H1 (cell line): Measurements from ENCODE around the gene CGNL1. TPM values are rescaled to one million over a fixed set of nuclear protein-coding genes. Genes with fewer than 3 reads are reported as not detected.

ENCODE experiments used
- CTCF ChIA-PET: fragments of 300-600 bp; sonication (Branson Sonifier 250); formaldehyde crosslinking; loops from one replicate; lab custom pipeline; 2021; ENCODE audit not compliant: partially characterized antibody; lab: Charles Lee
- POLR2A ChIA-PET: fragments of 300-600 bp; sonication (Branson Sonifier 250); formaldehyde crosslinking; loops from one replicate; lab custom pipeline; 2021; ENCODE audit warnings: inconsistent platforms; ENCODE audit not compliant: partially characterized antibody; lab: Charles Lee
- DNase-seq, 2 experiments: peaks; one replicate each; pipeline versions ENCODE4 v3.0.0 to v3.0.0-alpha.2; 2010 to 2022; ENCODE audit warnings: low spot score in 2 of 2, low read depth in 1 of 2, mixed read lengths in 1 of 2
- FAIRE-seq: peaks from 2 replicates; lab custom pipeline; 2011; peaks lifted over from hg19 to GRCh38; lab: Jason Lieb, UNC
- H2AFZ ChIP-seq: 2 replicates; pipeline ENCODE4 v1.8.1; 2012; ENCODE audit warnings: low read length, inconsistent platforms
- H2AK5ac ChIP-seq: 2 replicates; pipeline ENCODE4 v1.6.1; 2013; ENCODE audit warnings: low read depth, low read length
- H2BK120ac ChIP-seq: replicated peaks from 2 replicates; pipeline ENCODE3; 2013; ENCODE audit warnings: low read depth, low read length, inconsistent platforms
- H2BK12ac ChIP-seq: 2 replicates; pipeline ENCODE4 v1.6.1; 2013; ENCODE audit warnings: low read depth, low read length
- H2BK15ac ChIP-seq: 2 replicates; pipeline ENCODE4 v1.6.1; 2013; ENCODE audit warnings: low read length
- H2BK20ac ChIP-seq: 2 replicates; pipeline ENCODE4 v1.6.1; 2013; ENCODE audit warnings: low read length
- H2BK5ac ChIP-seq: 2 replicates; pipeline ENCODE4 v1.6.1; 2013; ENCODE audit warnings: low read depth, low read length
- H3K14ac ChIP-seq: 2 replicates; pipeline ENCODE4 v1.6.1; 2013; ENCODE audit warnings: inconsistent platforms; ENCODE audit not compliant: insufficient read length
- H3K18ac ChIP-seq: 2 replicates; pipeline ENCODE4 v1.6.1; 2013; ENCODE audit warnings: low read length; ENCODE audit errors: extremely low read depth
- H3K23ac ChIP-seq: 2 replicates; pipeline ENCODE4 v1.6.1; 2013; ENCODE audit warnings: inconsistent platforms; ENCODE audit not compliant: insufficient read length
- H3K23me2 ChIP-seq: 2 replicates; pipeline ENCODE4 v1.6.1; 2013; ENCODE audit warnings: low read depth, low read length
- H3K27ac ChIP-seq: 2 replicates; pipeline ENCODE4 v1.6.1; 2011; ENCODE audit warnings: low read depth, low read length, inconsistent platforms
- H3K27me3 ChIP-seq, 4 experiments: replicated peaks in 1 of 4; 1 replicate in 1 of 4; 2 replicates in 3 of 4; pipeline versions ENCODE4 v1.6.1 to v1.8.1; 2011 to 2013; ENCODE audit warnings: low read length in 3 of 4, mild to moderate bottlenecking in 3 of 4, inconsistent platforms in 2 of 4, mixed read lengths in 2 of 4, moderate library complexity in 1 of 4; ENCODE audit not compliant: control insufficient read depth in 3 of 4, insufficient read depth in 3 of 4; ENCODE audit errors: extremely low read depth in 1 of 4
- H3K36me3 ChIP-seq, 4 experiments: 2 replicates each; pipeline versions ENCODE4 v1.6.1 to v1.8.1; 2011 to 2013; ENCODE audit warnings: mild to moderate bottlenecking in 4 of 4, low read length in 3 of 4, moderate library complexity in 2 of 4, control low read depth in 1 of 4, inconsistent platforms in 1 of 4; ENCODE audit not compliant: insufficient read depth in 4 of 4, control insufficient read depth in 2 of 4
- H3K4ac ChIP-seq: replicated peaks from 2 replicates; pipeline ENCODE3; 2013; ENCODE audit warnings: low read length, low read depth, mixed read lengths, inconsistent platforms; ENCODE audit not compliant: insufficient read length
- H3K4me1 ChIP-seq, 4 experiments: replicated peaks in 1 of 4; 1 replicate in 1 of 4; 2 replicates in 3 of 4; pipeline versions ENCODE4 v1.6.1 to v1.8.1; 2011 to 2013; ENCODE audit warnings: low read length in 3 of 4, inconsistent platforms in 2 of 4, mixed read lengths in 1 of 4; ENCODE audit not compliant: insufficient read depth in 4 of 4, control insufficient read depth in 3 of 4
- H3K4me2 ChIP-seq, 2 experiments: 2 replicates each; pipeline versions ENCODE4 v1.6.1 to v1.8.1; 2011 to 2013; ENCODE audit warnings: low read depth in 2 of 2, low read length in 2 of 2, control low read depth in 1 of 2, inconsistent platforms in 1 of 2, mild to moderate bottlenecking in 1 of 2; ENCODE audit not compliant: insufficient read depth in 1 of 2
- H3K4me3 ChIP-seq, 4 experiments: fragments of 200-600, 300-600 bp in 1 of 4; sonication (generic), shearing (Covaris generic), sonication (Bioruptor Twin) in 1 of 4; 2 replicates each; pipeline versions ENCODE4 v1.5.1 to v1.8.1; 2011 to 2016; ENCODE audit warnings: low read length in 4 of 4, low read depth in 3 of 4, control low read depth in 2 of 4, inconsistent platforms in 2 of 4, mild to moderate bottlenecking in 2 of 4, mixed read lengths in 1 of 4, moderate library complexity in 1 of 4; ENCODE audit not compliant: insufficient read depth in 2 of 4; ENCODE audit errors: extremely low read depth in 1 of 4
- H3K56ac ChIP-seq: replicated peaks from 2 replicates; pipeline ENCODE3; 2013; ENCODE audit warnings: low read depth, mild to moderate bottlenecking, mixed read lengths, low read length, inconsistent platforms; ENCODE audit not compliant: insufficient read length
- H3K79me1 ChIP-seq: 2 replicates; pipeline ENCODE4 v1.6.1; 2013; ENCODE audit warnings: low read depth, low read length, control low read depth
- H3K79me2 ChIP-seq, 2 experiments: 2 replicates each; pipeline versions ENCODE4 v1.6.1 to v1.8.1; 2012 to 2013; ENCODE audit warnings: low read length in 2 of 2, mild to moderate bottlenecking in 2 of 2, inconsistent platforms in 1 of 2; ENCODE audit not compliant: insufficient read depth in 2 of 2, control insufficient read depth in 1 of 2
- H3K9ac ChIP-seq, 4 experiments: replicated peaks in 1 of 4; 1 replicate in 1 of 4; 2 replicates in 3 of 4; pipeline versions ENCODE4 v1.6.1 to v1.8.1; 2011 to 2013; ENCODE audit warnings: low read depth in 3 of 4, low read length in 3 of 4, control low read depth in 2 of 4, mild to moderate bottlenecking in 2 of 4, moderate library complexity in 2 of 4, inconsistent platforms in 1 of 4; ENCODE audit errors: extremely low read depth in 1 of 4
- H3K9me3 ChIP-seq, 2 experiments: 2 replicates each; pipeline versions ENCODE4 v1.6.1 to v1.8.1; 2012 to 2013; ENCODE audit warnings: mild to moderate bottlenecking in 2 of 2, moderate library complexity in 2 of 2, control low read depth in 1 of 2, inconsistent platforms in 1 of 2, low read depth in 1 of 2, low read length in 1 of 2, mixed read lengths in 1 of 2; ENCODE audit not compliant: insufficient read depth in 2 of 2
- H4K20me1 ChIP-seq, 2 experiments: replicated peaks in 1 of 2; 2 replicates each; pipeline versions ENCODE3 to v1.8.1; 2011 to 2013; ENCODE audit warnings: inconsistent platforms in 2 of 2, low read length in 2 of 2, mild to moderate bottlenecking in 1 of 2; ENCODE audit not compliant: insufficient read depth in 2 of 2, control insufficient read depth in 1 of 2
- H4K5ac ChIP-seq: 2 replicates; pipeline ENCODE4 v1.6.1; 2013; ENCODE audit warnings: low read length, low read depth, mixed read lengths, inconsistent platforms; ENCODE audit not compliant: insufficient read length
- H4K8ac ChIP-seq: 2 replicates; pipeline ENCODE4 v1.8.0; 2013; ENCODE audit warnings: mild to moderate bottlenecking, moderate library complexity, low read length, inconsistent platforms; ENCODE audit not compliant: insufficient read depth; ENCODE audit errors: extremely low read depth
- H4K91ac ChIP-seq: replicated peaks from 2 replicates; pipeline ENCODE3; 2013; ENCODE audit warnings: low read length, mixed read lengths, inconsistent platforms; ENCODE audit not compliant: insufficient read length
- BACH1 ChIP-seq: IDR thresholded peaks from 2 replicates; pipeline ENCODE4 v1.6.1; 2012; ENCODE audit warnings: low read length, improper control_type of control experiment
- CEBPB ChIP-seq: IDR thresholded peaks from 2 replicates; pipeline ENCODE4 v1.6.1; 2012; ENCODE audit warnings: low read depth, low read length
- FOSL1 ChIP-seq: IDR thresholded peaks from 2 replicates; pipeline ENCODE4 v1.6.1; 2011; ENCODE audit warnings: mild to moderate bottlenecking, low read depth, low read length, moderate library complexity; ENCODE audit not compliant: insufficient read depth
- GTF2F1 ChIP-seq: IDR thresholded peaks from 2 replicates; pipeline ENCODE4 v1.6.1; 2012; ENCODE audit warnings: low read depth, low read length, improper control_type of control experiment, borderline replicate concordance
- KDM1A ChIP-seq: fragments of 200-600, 300-600 bp; sonication (generic); IDR thresholded peaks from 2 replicates; pipeline ENCODE4 v1.7.1; 2016; ENCODE audit warnings: mild to moderate bottlenecking, low read length, borderline replicate concordance
- POU5F1 ChIP-seq: IDR thresholded peaks from 2 replicates; pipeline ENCODE4 v1.6.1; 2011; ENCODE audit warnings: low read depth, mild to moderate bottlenecking, low read length, moderate library complexity
- RFX5 ChIP-seq: IDR thresholded peaks from 2 replicates; pipeline ENCODE4 v1.6.1; 2011; ENCODE audit warnings: low read depth, low read length, improper control_type of control experiment, borderline replicate concordance
- SIN3A ChIP-seq, 2 experiments: IDR thresholded peaks in 1 of 2; conservative IDR thresholded peaks in 1 of 2; 2 replicates each; pipeline ENCODE4 v1.6.1; 2011 to 2012; ENCODE audit warnings: low read length in 2 of 2, improper control_type of control experiment in 1 of 2, low read depth in 1 of 2, mild to moderate bottlenecking in 1 of 2
- SP1 ChIP-seq: IDR thresholded peaks from 2 replicates; pipeline ENCODE4 v1.6.1; 2011; ENCODE audit warnings: low read depth, low read length
- SP4 ChIP-seq: IDR thresholded peaks from 2 replicates; pipeline ENCODE4 v1.6.1; 2012; ENCODE audit warnings: low read length, inconsistent platforms
- SRF ChIP-seq: IDR thresholded peaks from 2 replicates; pipeline ENCODE4 v1.6.1; 2011; ENCODE audit warnings: mild to moderate bottlenecking, low read depth, low read length, moderate library complexity
- ZNF274 ChIP-seq: IDR thresholded peaks from 2 replicates; pipeline ENCODE4 v1.7.0; 2012; ENCODE audit warnings: low read length, borderline replicate concordance; ENCODE audit errors: extremely low read depth
- WGBS, 2 experiments: shearing (Covaris generic) in 1 of 2; methylation state at CpG; one replicate each; pipeline versions ENCODE4 v1.1.6 to v1.1.7; 2013 to 2015; ENCODE audit warnings: low lambda C conversion rate in 2 of 2, mixed read lengths in 2 of 2, inconsistent platforms in 1 of 2, low coverage in 1 of 2, missing lambda C conversion rate in 1 of 2; ENCODE audit not compliant: insufficient replicate concordance in 2 of 2, insufficient coverage in 1 of 2, insufficient read length in 1 of 2; ENCODE audit errors: extremely low coverage in 1 of 2, missing lambda C conversion rate in 1 of 2; 5-methylcytosine and 5-hydroxymethylcytosine counted together
- polyA plus RNA-seq, 7 experiments: library from polyadenylated mRNA; depleted of rRNA in 3 of 7; stranded (reverse) in 5 of 7; unstranded in 2 of 7; fragments of >200 nt in 5 of 7; fragments of 200-250 nt in 2 of 7; gene quantifications; 1 replicate in 5 of 7; 2 replicates in 1 of 7; 4 replicates in 1 of 7; pipeline versions ENCODE4 v1.2.1 to v1.2.3, GENCODE V29; 2011 to 2013; ENCODE audit warnings: missing spikeins in 2 of 7, mixed read lengths in 2 of 7
- total RNA-seq: library from RNA; stranded (reverse); fragmentation: NEBNext Ultra II Directional; extraction: Animal tissue kit (Norgen Biotek cat#: 25700); gene quantifications from 2 replicates; pipeline ENCODE4 v1.2.1, GENCODE V29; 2021

Gene CGNL1
- total and polyA plus RNA-seq, 2 of the 8 experiments (the other 6 are each of a cell fraction or from before 2014, with no cell fraction given): 21.8 to 75.6 TPM

DNA sequence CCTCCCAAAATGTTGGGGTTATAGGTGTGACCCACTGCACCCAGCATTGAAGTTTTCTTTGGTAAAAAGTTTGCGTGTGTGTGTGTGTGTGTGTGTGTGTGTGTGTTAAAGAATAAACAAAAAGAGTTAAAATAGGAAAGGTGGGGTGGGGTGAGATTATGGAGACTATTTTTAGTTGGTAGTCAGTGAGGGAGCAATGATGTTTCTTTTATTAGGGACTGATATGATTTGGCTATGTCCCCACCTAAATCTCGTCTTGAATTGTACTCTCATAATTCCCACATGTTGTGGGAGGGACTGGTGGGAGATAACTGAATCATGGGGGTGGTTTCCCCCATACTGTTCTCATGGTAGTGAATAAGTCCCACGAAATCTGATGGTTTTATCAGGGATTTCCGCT is 92.2 kb downstream of the CGNL1 start:
- no peak overlapping the region for H2BK20ac ChIP-seq
- H3K79me2 ChIP-seq: no peaks in the 10 kb centered on the region
- no peak overlapping the region for H2AK5ac ChIP-seq
- H3K56ac ChIP-seq: no peak overlapping the region
- TF ChIP-seq CEBPB: no peak
- no peak for TF ChIP-seq GTF2F1
- no peak for TF ChIP-seq KDM1A
- TF ChIP-seq FOSL1: no peak
- no peak for TF ChIP-seq POU5F1
- no peak for TF ChIP-seq RFX5
- no peak for TF ChIP-seq SRF
- TF ChIP-seq SIN3A (conservative IDR thresholded peaks at IDR 0.05 in 1 of 2, IDR thresholded peaks at IDR 0.05 in 1 of 2; ENCODE audit: low read depth in 1 of 2, low read length in 2 of 2): no peak
- TF ChIP-seq SP4: no peak
- no peak for TF ChIP-seq ZNF274
- no peak for TF ChIP-seq SP1
- TF ChIP-seq BACH1: no peak
- ChIA-PET POLR2A (no interaction called here), CTCF (interaction anchor here (1.1 to 1.2 kb wide), 2 partner anchors 53 to 128 kb away, joined by 3 read pairs; no protein-coding TSS in a partner anchor)
- no peak overlapping the region for H3K4me2 ChIP-seq
- no peak overlapping the region for H2BK5ac ChIP-seq
- peaks cover 0 to 2% of the 10 kb centered on the region in 2 experiments for H4K20me1 ChIP-seq
- no peak overlapping the region for H3K4ac ChIP-seq
- no peak overlapping the region for H2BK12ac ChIP-seq
- no peak overlapping the region for H4K8ac ChIP-seq
- no peak overlapping the region for H3K4me3 ChIP-seq
- H3K18ac ChIP-seq: no peak overlapping the region
- H3K23ac ChIP-seq: no peak overlapping the region
- H3K23me2 ChIP-seq: no peaks in the 10 kb centered on the region; the same call in 1 of the 2 replicates
- H2BK15ac ChIP-seq: no peak overlapping the region
- H2BK120ac ChIP-seq: no peak overlapping the region
- no peaks in the 10 kb centered on the region for H3K27me3 ChIP-seq
- H3K14ac ChIP-seq: no peak overlapping the region
- no peak overlapping the region for H3K9ac ChIP-seq
- FAIRE-seq (no peak), DNase-seq (no peak)
- peaks cover 0 to 32% (median 5%) of the 10 kb centered on the region in 4 experiments; a peak in 5 of 8 replicates for H3K36me3 ChIP-seq
- no peak overlapping the region for H3K27ac ChIP-seq
- no peaks in the 10 kb centered on the region for H3K4me1 ChIP-seq
- no peaks in the 10 kb centered on the region for H3K9me3 ChIP-seq
- no peak overlapping the region for H4K91ac ChIP-seq
- no peak overlapping the region for H2AFZ ChIP-seq
- no peaks in the 10 kb centered on the region; the same call in 1 of the 2 replicates for H3K79me1 ChIP-seq
- WGBS, 2 experiments: 89% methylated on average over 4 of the region's 4 CpGs; no CpG with 5 or more reads in 1 of the 2 experiments
- no peak overlapping the region for H4K5ac ChIP-seq
